ENCODE measurements around the gene FCN2.

DNA sequence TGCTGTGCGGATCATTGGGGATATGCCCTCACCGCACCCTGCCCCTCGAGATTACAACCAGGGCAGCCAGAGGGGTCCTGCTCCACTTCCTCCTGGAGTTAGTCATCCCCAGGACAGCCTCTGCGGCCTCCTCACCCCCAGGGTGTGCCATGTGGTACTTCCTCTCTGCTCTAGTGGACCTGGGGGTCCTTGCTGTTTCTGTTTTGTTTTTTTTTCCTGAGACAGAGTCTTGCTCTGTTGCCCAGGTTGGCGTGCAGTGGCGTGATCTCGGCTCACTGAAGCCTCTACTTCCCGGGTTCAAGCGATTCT is 42.3 kb downstream of the FCN2 start:
- TF ChIP-seq, protein P1, sequence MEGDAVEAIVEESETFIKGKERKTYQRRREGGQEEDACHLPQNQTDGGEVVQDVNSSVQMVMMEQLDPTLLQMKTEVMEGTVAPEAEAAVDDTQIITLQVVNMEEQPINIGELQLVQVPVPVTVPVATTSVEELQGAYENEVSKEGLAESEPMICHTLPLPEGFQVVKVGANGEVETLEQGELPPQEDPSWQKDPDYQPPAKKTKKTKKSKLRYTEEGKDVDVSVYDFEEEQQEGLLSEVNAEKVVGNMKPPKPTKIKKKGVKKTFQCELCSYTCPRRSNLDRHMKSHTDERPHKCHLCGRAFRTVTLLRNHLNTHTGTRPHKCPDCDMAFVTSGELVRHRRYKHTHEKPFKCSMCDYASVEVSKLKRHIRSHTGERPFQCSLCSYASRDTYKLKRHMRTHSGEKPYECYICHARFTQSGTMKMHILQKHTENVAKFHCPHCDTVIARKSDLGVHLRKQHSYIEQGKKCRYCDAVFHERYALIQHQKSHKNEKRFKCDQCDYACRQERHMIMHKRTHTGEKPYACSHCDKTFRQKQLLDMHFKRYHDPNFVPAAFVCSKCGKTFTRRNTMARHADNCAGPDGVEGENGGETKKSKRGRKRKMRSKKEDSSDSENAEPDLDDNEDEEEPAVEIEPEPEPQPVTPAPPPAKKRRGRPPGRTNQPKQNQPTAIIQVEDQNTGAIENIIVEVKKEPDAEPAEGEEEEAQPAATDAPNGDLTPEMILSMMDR (IDR thresholded peaks at IDR 0.05), result no peak
- TF ChIP-seq POLR2A (IDR thresholded peaks at IDR 0.05), result no peak
